ENCODE data around the gene PLCD3. TPM values are rescaled to one million over a fixed set of nuclear protein-coding genes. Genes with fewer than 3 reads are reported as not detected.

The PLCD3 gene
- polyA plus RNA-seq, 3 donors from 2014 or later, result 0.75 TPM; not detected in 2

GRCh38 chr17:45135192-45135977 lies 3.1 kb upstream of the PLCD3 start, which contains the start of gene ACBD4:
TSS of gene ACBD4 (plus strand) at chr17:45135687. CDS start at chr17:45136145, 458 bp downstream.
- H3K4me3 Mint-ChIP-seq, result peak within 1 kb of the TSS; percentile 82 to 88 (median 86)
- peak within 1 kb of the TSS; percentile 55 to 86 (median 76) for H3K27ac Mint-ChIP-seq
- no peaks in the 10 kb centered on the region for H3K9me3 Mint-ChIP-seq
- H3K27me3 Mint-ChIP-seq (ENCODE audit: low read depth in 3 of 3), result peaks cover 4 to 10% (median 8%) of the 10 kb centered on the region in 3 donors
- no peaks in the 10 kb centered on the region for H3K36me3 Mint-ChIP-seq
- DNase-seq, result peak; percentile 98
- peaks cover 19 to 22% of the 10 kb centered on the region in 2 donors for H3K4me1 Mint-ChIP-seq

- H3K27ac Mint-ChIP-seq, result peak overlapping the region; percentile 78 to 92 (median 87)
- no peaks in the 10 kb centered on the region for H3K9me3 Mint-ChIP-seq
- peak; percentile 68 to 73 (median 72) for DNase-seq
- H3K4me1 Mint-ChIP-seq, result peaks cover 19 to 22% of the 10 kb centered on the region in 2 donors
- peaks cover 5 to 12% (median 8%) of the 10 kb centered on the region in 3 donors for H3K27me3 Mint-ChIP-seq (ENCODE audit: low read depth in 3 of 3)
- no peaks in the 10 kb centered on the region for H3K36me3 Mint-ChIP-seq
- peak overlapping the region; percentile 91 to 95 (median 93) for H3K4me3 Mint-ChIP-seq
These were observed 503 bp upstream of the PLCD3 start for GRCh38 chr17:45132572-45133463.

GRCh38 chr17:45131616-45132319 lies 547 bp downstream of the PLCD3 start:
- Mint-ChIP-seq H3K27ac (no peak overlapping the region), H3K27me3 (ENCODE audit: low read depth in 3 of 3) (peaks cover 8 to 10% (median 9%) of the 10 kb centered on the region in 3 donors), H3K9me3 (no peaks in the 10 kb centered on the region), H3K36me3 (no peaks in the 10 kb centered on the region), H3K4me3 (peak overlapping the region; percentile 57 to 93 (median 58)), H3K4me1 (peaks cover 19 to 22% of the 10 kb centered on the region in 2 donors)
- peak; percentile 38 to 48 (median 41) for DNase-seq

- Mint-ChIP-seq H3K4me1 (peaks cover 12 to 16% of the 10 kb centered on the region in 2 donors), H3K27ac (no peak overlapping the region), H3K4me3 (peak overlapping the region; percentile 44 to 93 (median 57)), H3K9me3 (no peaks in the 10 kb centered on the region), H3K27me3 (ENCODE audit: low read depth in 3 of 3) (peaks cover 8 to 10% (median 9%) of the 10 kb centered on the region in 3 donors), H3K36me3 (no peaks in the 10 kb centered on the region)
- DNase-seq, result no peak
These were observed 1.4 kb downstream of the PLCD3 start for GRCh38 chr17:45130681-45131615.

- H3K4me1 Mint-ChIP-seq, result peaks cover 6 to 8% of the 10 kb centered on the region in 2 donors
- peak overlapping the region in 1 of 5 donors; percentile 47 for H3K4me3 Mint-ChIP-seq
- H3K36me3 Mint-ChIP-seq, result no peaks in the 10 kb centered on the region
- H3K27me3 Mint-ChIP-seq (ENCODE audit: low read depth in 3 of 3), result peaks cover 4 to 7% (median 6%) of the 10 kb centered on the region in 3 donors
- H3K9me3 Mint-ChIP-seq, result no peaks in the 10 kb centered on the region
- H3K27ac Mint-ChIP-seq, result no peak overlapping the region
- DNase-seq, result no peak
These were observed 2.2 kb downstream of the PLCD3 start for GRCh38 chr17:45129940-45130680.

GRCh38 chr17:45129426-45129939 lies 2.8 kb downstream of the PLCD3 start:
- Mint-ChIP-seq H3K36me3 (no peaks in the 10 kb centered on the region), H3K9me3 (no peaks in the 10 kb centered on the region), H3K27me3 (ENCODE audit: low read depth in 3 of 3) (peaks cover 4 to 7% (median 5%) of the 10 kb centered on the region in 3 donors), H3K4me3 (no peak overlapping the region), H3K27ac (no peak overlapping the region), H3K4me1 (peaks cover 4 to 6% of the 10 kb centered on the region in 2 donors)
- DNase-seq, result no peak

GRCh38 chr17:45128989-45129388 lies 3.3 kb downstream of the PLCD3 start:
- H3K36me3 Mint-ChIP-seq, result no peaks in the 10 kb centered on the region
- H3K27ac Mint-ChIP-seq, result no peak overlapping the region
- H3K9me3 Mint-ChIP-seq, result no peaks in the 10 kb centered on the region
- peaks cover 4 to 7% (median 5%) of the 10 kb centered on the region in 3 donors for H3K27me3 Mint-ChIP-seq (ENCODE audit: low read depth in 3 of 3)
- peaks cover 4 to 5% of the 10 kb centered on the region in 2 donors for H3K4me1 Mint-ChIP-seq
- H3K4me3 Mint-ChIP-seq, result no peak overlapping the region
- DNase-seq, result no peak

GRCh38 chr17:45128331-45128730 lies 4.0 kb downstream of the PLCD3 start:
- Mint-ChIP-seq H3K27ac (no peak overlapping the region), H3K36me3 (no peaks in the 10 kb centered on the region), H3K9me3 (no peaks in the 10 kb centered on the region), H3K27me3 (ENCODE audit: low read depth in 3 of 3) (peaks cover 2 to 6% (median 4%) of the 10 kb centered on the region in 3 donors), H3K4me3 (no peak overlapping the region), H3K4me1 (peaks cover 0 to 2% of the 10 kb centered on the region in 2 donors)
- DNase-seq, result no peak

- Mint-ChIP-seq H3K27ac (no peak overlapping the region), H3K36me3 (no peaks in the 10 kb centered on the region), H3K4me3 (no peak overlapping the region)
These were observed 4.6 kb downstream of the PLCD3 start for GRCh38 chr17:45127548-45128300.

GRCh38 chr17:45127207-45127547 lies 5.1 kb downstream of the PLCD3 start:
- Mint-ChIP-seq H3K36me3 (no peaks in the 10 kb centered on the region), H3K4me1 (no peaks in the 10 kb centered on the region), H3K27ac (no peak overlapping the region), H3K9me3 (no peaks in the 10 kb centered on the region), H3K4me3 (no peak overlapping the region), H3K27me3 (ENCODE audit: low read depth in 3 of 3) (peaks cover 2 to 4% (median 3%) of the 10 kb centered on the region in 3 donors)
- no peak for DNase-seq

More at GRCh38 chr17:45127548-45128300, 4.6 kb downstream of the PLCD3 start:
- Mint-ChIP-seq H3K9me3 (no peaks in the 10 kb centered on the region), H3K27me3 (ENCODE audit: low read depth in 3 of 3) (peaks cover 2 to 4% (median 3%) of the 10 kb centered on the region in 3 donors), H3K4me1 (no peaks in the 10 kb centered on the region)
- DNase-seq, result no peak

- peaks cover 2 to 4% (median 3%) of the 10 kb centered on the region in 3 donors for H3K27me3 Mint-ChIP-seq (ENCODE audit: low read depth in 3 of 3)
- no peaks in the 10 kb centered on the region for H3K9me3 Mint-ChIP-seq
- no peak overlapping the region for H3K27ac Mint-ChIP-seq
- no peaks in the 10 kb centered on the region for H3K4me1 Mint-ChIP-seq
- H3K4me3 Mint-ChIP-seq, result no peak overlapping the region
- no peak for DNase-seq
- H3K36me3 Mint-ChIP-seq, result no peaks in the 10 kb centered on the region
These were observed 6.8 kb downstream of the PLCD3 start for GRCh38 chr17:45125509-45125908.

Data from immature natural killer cell (primary cell).